ENCODE measurements around the gene VEGFA.

DNA sequence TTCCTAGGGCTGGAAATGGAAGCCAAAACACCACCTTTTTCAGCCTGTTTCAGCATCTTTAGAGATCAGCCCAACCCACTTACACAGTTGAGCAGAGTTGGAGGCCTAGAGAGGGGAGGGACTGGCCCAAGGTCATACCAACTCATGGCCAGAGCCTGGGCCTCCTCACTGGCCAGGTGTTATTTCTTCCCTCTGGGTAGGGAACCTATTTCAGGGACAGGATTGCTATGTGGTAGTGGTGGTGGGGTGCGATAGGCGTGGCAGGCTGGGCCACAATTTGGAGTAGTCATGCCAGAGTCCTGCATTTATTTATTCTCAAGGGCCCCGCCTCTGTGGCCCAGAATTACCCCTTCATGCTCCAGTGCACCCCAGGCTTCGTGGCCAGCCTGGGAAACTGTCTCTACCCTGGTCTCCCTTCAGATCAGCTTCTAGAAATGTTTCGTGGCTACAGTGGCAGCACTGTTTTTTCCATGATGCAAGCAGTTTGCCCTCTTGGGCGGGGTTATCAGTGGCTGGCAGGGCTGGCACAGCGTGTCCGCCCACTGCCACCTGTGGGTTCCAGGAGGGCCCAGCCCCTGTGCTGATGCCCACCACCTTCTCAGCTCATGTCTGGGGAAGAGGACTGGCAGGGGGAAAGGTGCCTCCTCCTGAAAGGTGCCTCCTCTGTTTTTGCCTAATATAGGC lies 6.2 kb downstream of the VEGFA start:
- no peak for TF ChIP-seq SUZ12 (IDR thresholded peaks at IDR 0.05)
- TF ChIP-seq SP1 (IDR thresholded peaks at IDR 0.05) = no peak
- no peak for TF ChIP-seq FOXM1 (IDR thresholded peaks at IDR 0.05; ENCODE audit: borderline replicate concordance)
- no peak for TF ChIP-seq CTBP1 (IDR thresholded peaks at IDR 0.05; ENCODE audit: borderline replicate concordance)
- no peak for TF ChIP-seq ARNT (IDR thresholded peaks at IDR 0.05)
- no peak for TF ChIP-seq BHLHE40 (IDR thresholded peaks at IDR 0.05; ENCODE audit: borderline replicate concordance)
- TF ChIP-seq ELF4 (IDR thresholded peaks at IDR 0.05) = no peak
- TF ChIP-seq, protein P1, sequence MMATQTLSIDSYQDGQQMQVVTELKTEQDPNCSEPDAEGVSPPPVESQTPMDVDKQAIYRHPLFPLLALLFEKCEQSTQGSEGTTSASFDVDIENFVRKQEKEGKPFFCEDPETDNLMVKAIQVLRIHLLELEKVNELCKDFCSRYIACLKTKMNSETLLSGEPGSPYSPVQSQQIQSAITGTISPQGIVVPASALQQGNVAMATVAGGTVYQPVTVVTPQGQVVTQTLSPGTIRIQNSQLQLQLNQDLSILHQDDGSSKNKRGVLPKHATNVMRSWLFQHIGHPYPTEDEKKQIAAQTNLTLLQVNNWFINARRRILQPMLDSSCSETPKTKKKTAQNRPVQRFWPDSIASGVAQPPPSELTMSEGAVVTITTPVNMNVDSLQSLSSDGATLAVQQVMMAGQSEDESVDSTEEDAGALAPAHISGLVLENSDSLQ (IDR thresholded peaks at IDR 0.05) = no peak
- TF ChIP-seq TARDBP (IDR thresholded peaks at IDR 0.05) = no peak

Data from HEK293T (cell line).